ENCODE data around the gene DSCAML1.

Gene DSCAML1

DNA sequence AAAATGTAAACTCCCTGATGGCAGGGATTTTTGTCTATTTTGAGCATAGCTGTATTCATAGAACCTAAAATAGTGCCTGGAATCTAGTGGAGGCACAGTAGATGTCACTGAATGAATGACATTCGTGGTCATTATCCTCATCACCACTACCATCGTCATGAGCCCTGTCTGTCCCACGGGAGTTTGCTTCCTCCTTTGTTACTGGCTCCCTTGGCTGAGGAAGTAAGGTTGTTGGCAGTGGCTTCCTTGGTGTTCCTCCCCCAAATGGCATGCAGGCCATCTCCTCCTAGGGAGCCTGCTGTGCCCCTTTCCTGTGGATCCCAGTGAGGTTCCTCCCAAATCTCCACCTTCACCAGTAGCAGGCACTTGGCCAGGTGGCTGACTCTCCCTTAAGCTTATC lies 286.4 kb downstream of the DSCAML1 start:
- Histone ChIP-seq H3K27me3 (replicated peaks in 2 of 5; ENCODE audit: control insufficient read depth in 4 of 5, insufficient read depth in 5 of 5, low read length in 4 of 5) (no peaks in the 10 kb centered on the region), H3K9me3 (ENCODE audit: control extremely low read depth in 1 of 5, control insufficient read depth in 4 of 5, insufficient read depth in 2 of 5, low read depth in 1 of 5, low read length in 4 of 5) (no peaks in the 10 kb centered on the region), H3K27ac (ENCODE audit: insufficient read depth in 1 of 2, low read depth in 1 of 2, low read length in 2 of 2, poor library complexity in 1 of 2, severe bottlenecking in 2 of 2) (no peak overlapping the region), H3K4me3 (ENCODE audit: control insufficient read depth in 1 of 7, extremely low read depth in 1 of 7, insufficient read depth in 4 of 7, low read depth in 2 of 7, low read length in 6 of 7) (no peak overlapping the region), H3K36me3 (ENCODE audit: control insufficient read depth in 4 of 4, insufficient read depth in 4 of 4, low read length in 3 of 4) (no peaks in the 10 kb centered on the region), H3K4me1 (ENCODE audit: control extremely low read depth in 1 of 4, control insufficient read depth in 4 of 4, insufficient read depth in 4 of 4, low read length in 3 of 4) (peaks cover 0 to 14% (median 0%) of the 10 kb centered on the region in 4 experiments)
- DNase-seq: no peak
- ChIA-PET CTCF (no interaction called here), POLR2A (no interaction called here)
- 20% methylated on average over 1 of the region's 3 CpGs for WGBS (ENCODE audit: insufficient coverage)

DNA sequence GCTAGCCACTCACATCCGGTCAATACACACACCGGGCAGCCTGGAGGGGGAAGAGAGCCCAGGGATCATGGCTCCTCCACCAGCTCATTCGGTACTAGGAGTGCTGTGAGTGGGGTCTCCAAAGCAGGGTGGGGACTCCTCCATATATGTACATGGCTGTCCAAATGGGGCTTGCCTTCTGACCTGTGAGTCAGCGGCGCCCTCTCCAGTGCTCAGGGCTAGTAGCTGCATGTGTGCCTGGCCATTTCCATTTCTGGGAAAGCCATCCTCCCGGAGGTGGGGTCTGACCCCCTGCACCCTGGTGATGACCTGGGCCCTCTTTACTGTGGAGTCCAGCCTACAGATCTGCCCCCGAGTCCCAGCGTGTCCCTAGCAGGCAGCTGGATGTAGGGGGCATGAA lies 287.5 kb downstream of the DSCAML1 start:
- POLR2A ChIA-PET: no interaction called here

DNA sequence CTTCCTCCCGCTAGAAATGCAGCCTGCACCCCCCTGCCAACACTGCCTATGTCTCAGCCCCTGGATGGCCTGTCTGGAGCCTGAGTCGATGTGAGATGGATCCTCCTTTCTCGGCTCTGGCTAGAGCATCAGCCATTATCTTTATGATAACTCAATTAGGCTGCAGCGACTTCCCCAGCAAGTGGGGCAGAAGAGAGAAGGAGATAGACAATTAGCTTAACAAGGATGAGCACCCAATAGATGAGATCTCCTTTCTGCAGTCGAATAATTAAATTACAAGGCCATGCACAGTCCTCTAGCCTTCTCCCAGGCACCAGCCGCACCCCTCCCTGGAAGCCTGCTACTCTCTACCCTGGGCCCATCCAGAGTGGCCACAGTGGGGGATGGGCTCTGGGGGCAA lies 290.0 kb downstream of the DSCAML1 start:
- POLR2A ChIA-PET: interaction anchor here (0.6 kb wide), 1 partner anchor 86 kb away, joined by 3 read pairs; no protein-coding TSS in a partner anchor
- WGBS (ENCODE audit: insufficient coverage): 94% methylated on average over 6 of the region's 6 CpGs
- Histone ChIP-seq H3K27me3 (replicated peaks in 2 of 5; ENCODE audit: control insufficient read depth in 4 of 5, insufficient read depth in 5 of 5, low read length in 4 of 5) (no peaks in the 10 kb centered on the region), H3K4me3 (ENCODE audit: control insufficient read depth in 1 of 7, extremely low read depth in 1 of 7, insufficient read depth in 4 of 7, low read depth in 2 of 7, low read length in 6 of 7) (no peak overlapping the region), H3K4me1 (ENCODE audit: control extremely low read depth in 1 of 4, control insufficient read depth in 4 of 4, insufficient read depth in 4 of 4, low read length in 3 of 4) (peaks cover 0 to 9% (median 0%) of the 10 kb centered on the region in 4 experiments), H3K27ac (ENCODE audit: insufficient read depth in 1 of 2, low read depth in 1 of 2, low read length in 2 of 2, poor library complexity in 1 of 2, severe bottlenecking in 2 of 2) (no peak overlapping the region), H3K36me3 (ENCODE audit: control insufficient read depth in 4 of 4, insufficient read depth in 4 of 4, low read length in 3 of 4) (no peaks in the 10 kb centered on the region), H3K9me3 (ENCODE audit: control extremely low read depth in 1 of 5, control insufficient read depth in 4 of 5, insufficient read depth in 2 of 5, low read depth in 1 of 5, low read length in 4 of 5) (no peaks in the 10 kb centered on the region)
- no peak for DNase-seq
- CTCF ChIA-PET: interaction anchor here (1.5 kb wide), 1 partner anchor 80 kb away, joined by 3 read pairs; no protein-coding TSS in a partner anchor

More for the DNA sequence above, 287.5 kb downstream of the DSCAML1 start:
- no peaks in the 10 kb centered on the region for H3K9me3 ChIP-seq (ENCODE audit: control extremely low read depth in 1 of 5, control insufficient read depth in 4 of 5, insufficient read depth in 2 of 5, low read depth in 1 of 5, low read length in 4 of 5)
- no peaks in the 10 kb centered on the region for H3K27me3 ChIP-seq (replicated peaks in 2 of 5; ENCODE audit: control insufficient read depth in 4 of 5, insufficient read depth in 5 of 5, low read length in 4 of 5)
- no peak overlapping the region for H3K4me3 ChIP-seq (ENCODE audit: control insufficient read depth in 1 of 7, extremely low read depth in 1 of 7, insufficient read depth in 4 of 7, low read depth in 2 of 7, low read length in 6 of 7)
- CTCF ChIA-PET: interaction anchor here (0.9 to 1.5 kb wide), 5 partner anchors 14 to 308 kb away, joined by 3 read pairs; no protein-coding TSS in a partner anchor
- no peak overlapping the region for H3K27ac ChIP-seq (ENCODE audit: insufficient read depth in 1 of 2, low read depth in 1 of 2, low read length in 2 of 2, poor library complexity in 1 of 2, severe bottlenecking in 2 of 2)
- no peaks in the 10 kb centered on the region for H3K36me3 ChIP-seq (ENCODE audit: control insufficient read depth in 4 of 4, insufficient read depth in 4 of 4, low read length in 3 of 4)
- WGBS (ENCODE audit: insufficient coverage): 89% methylated on average over 7 of the region's 8 CpGs
- DNase-seq: no peak
- peaks cover 0 to 14% (median 0%) of the 10 kb centered on the region in 4 experiments for H3K4me1 ChIP-seq (ENCODE audit: control extremely low read depth in 1 of 4, control insufficient read depth in 4 of 4, insufficient read depth in 4 of 4, low read length in 3 of 4)

DNA sequence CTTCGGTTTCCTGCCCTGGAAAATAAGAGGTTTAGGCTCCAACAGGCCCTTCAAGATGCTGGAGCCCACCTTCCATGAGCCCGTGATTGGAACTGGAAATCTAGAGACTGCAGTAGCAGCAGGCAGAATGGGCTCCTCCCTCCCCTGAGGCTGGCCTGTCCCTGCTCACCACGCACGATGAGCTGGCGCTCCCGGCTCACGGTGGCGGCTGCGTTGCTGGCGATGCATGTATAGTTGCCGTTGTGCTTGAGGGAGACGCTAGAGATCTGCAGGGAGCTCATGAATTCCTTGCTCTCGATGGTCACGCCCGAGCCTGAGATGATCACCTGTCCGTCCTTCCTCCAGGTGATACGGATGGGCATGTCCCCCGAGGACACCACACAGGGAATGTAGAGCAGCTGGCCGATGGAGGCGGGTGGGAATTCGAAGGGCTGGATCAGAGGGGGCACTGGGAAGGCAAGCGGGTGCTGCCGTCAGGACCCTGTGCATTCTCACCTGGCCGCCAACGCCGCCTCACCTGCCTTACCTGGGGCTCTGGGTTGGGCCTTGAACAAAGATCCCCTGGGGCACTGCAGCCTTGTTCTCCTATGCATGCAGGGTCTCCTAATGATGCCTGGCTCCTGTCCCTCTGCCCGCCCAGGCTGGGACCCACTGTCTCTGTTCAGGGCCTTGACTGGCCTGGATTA lies 291.6 kb downstream of the DSCAML1 start:
- H3K4me3 ChIP-seq (ENCODE audit: control insufficient read depth in 1 of 7, extremely low read depth in 1 of 7, insufficient read depth in 4 of 7, low read depth in 2 of 7, low read length in 6 of 7): no peak overlapping the region
- WGBS (ENCODE audit: insufficient coverage): 92% methylated on average over 26 of the region's 27 CpGs
- CTCF ChIA-PET: no interaction called here
- no peak overlapping the region for H3K27ac ChIP-seq (ENCODE audit: insufficient read depth in 1 of 2, low read depth in 1 of 2, low read length in 2 of 2, poor library complexity in 1 of 2, severe bottlenecking in 2 of 2)
- H3K4me1 ChIP-seq (ENCODE audit: control extremely low read depth in 1 of 4, control insufficient read depth in 4 of 4, insufficient read depth in 4 of 4, low read length in 3 of 4): peaks cover 0 to under 1% (median 0%) of the 10 kb centered on the region in 4 experiments
- POLR2A ChIA-PET: no interaction called here
- no peaks in the 10 kb centered on the region for H3K27me3 ChIP-seq (replicated peaks in 2 of 5; ENCODE audit: control insufficient read depth in 4 of 5, insufficient read depth in 5 of 5, low read length in 4 of 5)
- no peak for DNase-seq
- H3K36me3 ChIP-seq (ENCODE audit: control insufficient read depth in 4 of 4, insufficient read depth in 4 of 4, low read length in 3 of 4): no peaks in the 10 kb centered on the region
- H3K9me3 ChIP-seq (ENCODE audit: control extremely low read depth in 1 of 5, control insufficient read depth in 4 of 5, insufficient read depth in 2 of 5, low read depth in 1 of 5, low read length in 4 of 5): no peaks in the 10 kb centered on the region

DNA sequence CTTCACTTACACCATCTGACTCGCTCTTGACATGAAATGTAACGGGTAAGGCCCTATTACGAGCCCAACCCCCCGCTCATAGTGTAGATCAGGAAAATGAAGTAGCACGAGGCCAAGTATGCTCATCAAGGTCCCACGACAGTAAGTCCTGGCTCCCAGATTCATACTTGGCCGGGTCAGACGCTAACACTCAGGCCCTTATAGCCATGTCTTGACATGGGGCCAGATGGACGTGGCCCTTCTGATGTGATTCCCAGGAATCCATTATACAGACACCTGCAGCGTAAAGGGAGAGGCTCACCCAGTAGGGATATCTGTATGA lies 294.3 kb downstream of the DSCAML1 start:
- ChIA-PET POLR2A (no interaction called here), CTCF (interaction anchor here (0.9 to 1.7 kb wide), 2 partner anchors 11 to 13 kb away, joined by 4 to 6 read pairs; no protein-coding TSS in a partner anchor)
- Histone ChIP-seq H3K27me3 (replicated peaks in 2 of 5; ENCODE audit: control insufficient read depth in 4 of 5, insufficient read depth in 5 of 5, low read length in 4 of 5) (no peaks in the 10 kb centered on the region), H3K9me3 (ENCODE audit: control extremely low read depth in 1 of 5, control insufficient read depth in 4 of 5, insufficient read depth in 2 of 5, low read depth in 1 of 5, low read length in 4 of 5) (no peaks in the 10 kb centered on the region), H3K27ac (ENCODE audit: insufficient read depth in 1 of 2, low read depth in 1 of 2, low read length in 2 of 2, poor library complexity in 1 of 2, severe bottlenecking in 2 of 2) (no peak overlapping the region), H3K4me3 (ENCODE audit: control insufficient read depth in 1 of 7, extremely low read depth in 1 of 7, insufficient read depth in 4 of 7, low read depth in 2 of 7, low read length in 6 of 7) (no peak overlapping the region), H3K4me1 (ENCODE audit: control extremely low read depth in 1 of 4, control insufficient read depth in 4 of 4, insufficient read depth in 4 of 4, low read length in 3 of 4) (no peaks in the 10 kb centered on the region), H3K36me3 (ENCODE audit: control insufficient read depth in 4 of 4, insufficient read depth in 4 of 4, low read length in 3 of 4) (no peaks in the 10 kb centered on the region)
- DNase-seq: no peak
- WGBS (ENCODE audit: insufficient coverage): 93% methylated on average over 10 of the region's 10 CpGs

DNA sequence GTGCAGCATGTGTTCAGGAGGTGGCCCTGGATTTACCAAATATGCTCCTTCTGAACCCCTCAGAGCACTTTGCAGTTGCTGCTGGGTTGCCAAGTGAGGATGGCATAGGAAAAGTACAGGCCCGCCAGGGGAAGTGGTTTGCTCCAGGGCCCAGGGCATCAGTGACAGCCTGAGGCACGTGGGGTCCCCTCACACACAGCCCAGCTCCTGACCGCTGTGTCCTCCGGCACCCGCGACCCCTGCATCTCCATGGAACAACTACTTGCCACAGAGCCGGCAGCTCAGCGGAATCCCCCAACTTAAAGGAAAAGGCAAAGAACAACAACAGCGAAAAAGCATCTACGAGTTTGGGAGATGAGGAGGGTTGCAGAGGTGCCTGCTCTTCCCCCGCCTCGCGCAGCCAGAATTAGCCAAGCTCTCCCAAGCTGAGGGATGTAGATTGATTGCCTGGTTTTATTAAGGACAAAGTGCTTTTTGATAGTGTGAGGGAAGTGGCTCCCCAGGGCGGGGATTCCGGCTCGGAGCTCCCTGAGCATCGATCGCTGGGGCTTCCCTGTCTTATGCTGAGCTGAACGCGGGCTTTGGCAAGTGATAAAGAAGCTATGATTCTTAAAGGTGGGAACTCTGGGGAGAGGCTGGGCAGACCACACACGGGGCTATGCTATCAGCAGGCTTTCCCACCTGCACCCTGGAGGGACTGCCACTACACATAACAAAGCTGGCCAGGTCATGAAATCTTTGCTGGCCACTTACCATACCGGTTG lies 294.8 kb downstream of the DSCAML1 start:
- 88% methylated on average over 15 of the region's 22 CpGs for WGBS (ENCODE audit: insufficient coverage)
- POLR2A ChIA-PET: no interaction called here
- CTCF ChIA-PET: interaction anchor here (0.9 to 1.7 kb wide), 2 partner anchors 11 to 13 kb away, joined by 4 to 6 read pairs; no protein-coding TSS in a partner anchor

DNA sequence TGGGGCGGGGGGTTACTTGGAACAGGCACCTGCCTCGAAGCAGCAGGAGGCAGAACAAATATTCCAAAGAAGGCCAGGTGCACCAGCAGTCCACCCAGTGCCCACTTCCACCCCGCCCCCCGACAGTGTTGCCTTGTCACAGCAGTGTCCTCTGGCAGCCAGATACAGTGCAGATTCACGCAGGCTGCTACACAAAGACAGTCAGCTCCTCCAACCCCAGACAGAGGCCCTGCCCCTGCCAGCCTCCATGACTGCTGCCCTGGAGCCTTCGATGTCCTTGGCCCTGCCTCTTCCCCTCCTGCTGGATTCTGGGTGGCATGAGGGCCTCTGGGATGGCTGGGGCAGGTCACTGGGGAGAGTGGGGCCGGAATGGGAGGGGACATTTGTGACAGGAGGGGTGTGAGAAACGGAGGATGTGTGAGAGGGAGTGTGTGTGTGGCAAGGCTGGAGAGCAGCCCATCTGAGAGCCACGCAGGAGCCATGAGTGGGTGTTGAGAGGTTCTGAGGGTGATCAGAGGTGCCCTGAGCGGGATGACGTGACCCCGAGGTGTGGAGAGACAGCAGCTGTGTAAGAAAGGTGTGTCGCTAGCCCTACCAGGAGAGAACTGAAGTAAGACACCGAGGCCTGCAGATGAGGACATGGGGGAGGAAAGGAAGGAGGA lies 295.6 kb downstream of the DSCAML1 start:
- ChIA-PET POLR2A (no interaction called here), CTCF (no interaction called here)
- Histone ChIP-seq H3K4me1 (ENCODE audit: control extremely low read depth in 1 of 4, control insufficient read depth in 4 of 4, insufficient read depth in 4 of 4, low read length in 3 of 4) (no peaks in the 10 kb centered on the region), H3K36me3 (ENCODE audit: control insufficient read depth in 4 of 4, insufficient read depth in 4 of 4, low read length in 3 of 4) (no peaks in the 10 kb centered on the region), H3K9me3 (ENCODE audit: control extremely low read depth in 1 of 5, control insufficient read depth in 4 of 5, insufficient read depth in 2 of 5, low read depth in 1 of 5, low read length in 4 of 5) (no peaks in the 10 kb centered on the region), H3K4me3 (ENCODE audit: control insufficient read depth in 1 of 7, extremely low read depth in 1 of 7, insufficient read depth in 4 of 7, low read depth in 2 of 7, low read length in 6 of 7) (no peak overlapping the region), H3K27me3 (replicated peaks in 2 of 5; ENCODE audit: control insufficient read depth in 4 of 5, insufficient read depth in 5 of 5, low read length in 4 of 5) (no peaks in the 10 kb centered on the region), H3K27ac (ENCODE audit: insufficient read depth in 1 of 2, low read depth in 1 of 2, low read length in 2 of 2, poor library complexity in 1 of 2, severe bottlenecking in 2 of 2) (no peak overlapping the region)
- 96% methylated on average over 13 of the region's 14 CpGs for WGBS (ENCODE audit: insufficient coverage)
- no peak for DNase-seq

More for the DNA sequence above, 294.8 kb downstream of the DSCAML1 start:
- Histone ChIP-seq H3K4me1 (ENCODE audit: control extremely low read depth in 1 of 4, control insufficient read depth in 4 of 4, insufficient read depth in 4 of 4, low read length in 3 of 4) (no peaks in the 10 kb centered on the region), H3K27me3 (replicated peaks in 2 of 5; ENCODE audit: control insufficient read depth in 4 of 5, insufficient read depth in 5 of 5, low read length in 4 of 5) (no peaks in the 10 kb centered on the region), H3K4me3 (ENCODE audit: control insufficient read depth in 1 of 7, extremely low read depth in 1 of 7, insufficient read depth in 4 of 7, low read depth in 2 of 7, low read length in 6 of 7) (no peak overlapping the region), H3K27ac (ENCODE audit: insufficient read depth in 1 of 2, low read depth in 1 of 2, low read length in 2 of 2, poor library complexity in 1 of 2, severe bottlenecking in 2 of 2) (no peak overlapping the region), H3K36me3 (ENCODE audit: control insufficient read depth in 4 of 4, insufficient read depth in 4 of 4, low read length in 3 of 4) (no peaks in the 10 kb centered on the region), H3K9me3 (ENCODE audit: control extremely low read depth in 1 of 5, control insufficient read depth in 4 of 5, insufficient read depth in 2 of 5, low read depth in 1 of 5, low read length in 4 of 5) (no peaks in the 10 kb centered on the region)
- no peak for DNase-seq

Measured in common myeloid progenitor, CD34-positive (primary cell).